ENCODE results near the gene CCDC187. TPM values are rescaled to one million over a fixed set of nuclear protein-coding genes. Genes with fewer than 3 reads are reported as not detected.

CCDC187 gene
- total RNA-seq, 1 donor, result under 0.01 TPM

DNA sequence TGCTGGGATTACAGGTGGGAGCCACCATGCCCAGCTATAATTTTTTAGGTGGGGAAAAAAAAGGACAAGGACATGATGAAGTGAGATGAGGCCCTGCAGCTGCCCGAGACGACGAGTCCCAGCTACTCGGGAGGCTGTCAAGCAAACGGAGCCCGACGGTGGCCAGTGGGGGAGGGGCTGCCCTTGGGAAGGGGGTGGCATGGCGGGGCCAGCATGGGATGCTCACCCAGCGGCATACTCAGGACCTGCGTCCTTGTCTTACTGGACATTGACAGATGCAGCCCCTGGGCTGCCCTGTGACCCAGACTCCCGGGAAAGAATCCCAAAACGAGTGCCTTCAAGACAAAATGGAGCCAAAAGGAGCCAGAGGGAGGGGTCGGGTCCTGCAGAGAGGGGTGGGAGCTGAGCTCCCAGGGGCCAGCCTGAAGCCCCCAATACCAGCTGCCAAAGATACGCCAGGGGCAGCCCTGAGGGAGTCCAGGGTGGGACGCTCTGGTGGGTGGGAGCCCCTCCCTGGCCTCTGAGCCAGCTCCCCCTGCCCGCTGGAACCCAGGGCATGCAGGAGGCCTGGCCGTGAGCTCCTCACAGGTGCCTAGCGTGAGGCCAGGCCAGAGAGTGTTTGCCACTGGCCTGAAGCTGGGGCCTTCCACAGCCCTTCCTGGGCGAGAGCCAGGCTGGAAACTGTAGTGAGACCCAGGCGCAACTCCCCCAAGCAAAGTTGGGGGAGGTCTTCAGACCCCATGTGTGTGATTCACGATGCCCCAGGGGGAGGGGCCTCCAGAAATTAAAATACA is 15.7 kb downstream of the CCDC187 start:
- DNase-seq (ENCODE audit: low read depth), result no peak
- no peak overlapping the region for H3K4me3 ChIP-seq (ENCODE audit: low read depth, low read length)
- TF ChIP-seq, protein P1, sequence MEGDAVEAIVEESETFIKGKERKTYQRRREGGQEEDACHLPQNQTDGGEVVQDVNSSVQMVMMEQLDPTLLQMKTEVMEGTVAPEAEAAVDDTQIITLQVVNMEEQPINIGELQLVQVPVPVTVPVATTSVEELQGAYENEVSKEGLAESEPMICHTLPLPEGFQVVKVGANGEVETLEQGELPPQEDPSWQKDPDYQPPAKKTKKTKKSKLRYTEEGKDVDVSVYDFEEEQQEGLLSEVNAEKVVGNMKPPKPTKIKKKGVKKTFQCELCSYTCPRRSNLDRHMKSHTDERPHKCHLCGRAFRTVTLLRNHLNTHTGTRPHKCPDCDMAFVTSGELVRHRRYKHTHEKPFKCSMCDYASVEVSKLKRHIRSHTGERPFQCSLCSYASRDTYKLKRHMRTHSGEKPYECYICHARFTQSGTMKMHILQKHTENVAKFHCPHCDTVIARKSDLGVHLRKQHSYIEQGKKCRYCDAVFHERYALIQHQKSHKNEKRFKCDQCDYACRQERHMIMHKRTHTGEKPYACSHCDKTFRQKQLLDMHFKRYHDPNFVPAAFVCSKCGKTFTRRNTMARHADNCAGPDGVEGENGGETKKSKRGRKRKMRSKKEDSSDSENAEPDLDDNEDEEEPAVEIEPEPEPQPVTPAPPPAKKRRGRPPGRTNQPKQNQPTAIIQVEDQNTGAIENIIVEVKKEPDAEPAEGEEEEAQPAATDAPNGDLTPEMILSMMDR (IDR thresholded peaks at IDR 0.05; ENCODE audit: insufficient read depth, low read depth, low read length), result no peak

DNA sequence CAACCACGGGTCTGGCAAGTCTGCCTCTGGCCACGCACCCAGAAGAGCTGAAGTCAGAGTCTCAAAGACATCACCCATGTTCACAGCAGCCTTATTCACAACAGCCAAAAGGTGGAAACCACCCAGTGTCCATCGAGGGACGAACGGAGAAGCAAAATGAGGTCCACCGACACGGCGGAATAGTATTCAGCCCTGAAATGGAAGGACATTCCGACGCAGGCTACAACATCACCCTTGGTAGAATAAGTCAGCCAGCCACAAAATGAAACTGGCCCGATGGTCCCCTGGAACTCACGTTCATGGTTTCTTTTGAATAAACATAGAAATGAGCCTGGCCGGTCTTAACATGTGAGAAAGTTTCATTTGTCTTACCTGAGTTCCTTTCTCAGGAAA is 16.9 kb downstream of the CCDC187 start:
- TF ChIP-seq, protein P1 (IDR thresholded peaks at IDR 0.05; ENCODE audit: insufficient read depth, low read depth, low read length), result no peak
- H3K4me3 ChIP-seq (ENCODE audit: low read depth, low read length), result no peak overlapping the region
- DNase-seq (ENCODE audit: low read depth), result no peak

DNA sequence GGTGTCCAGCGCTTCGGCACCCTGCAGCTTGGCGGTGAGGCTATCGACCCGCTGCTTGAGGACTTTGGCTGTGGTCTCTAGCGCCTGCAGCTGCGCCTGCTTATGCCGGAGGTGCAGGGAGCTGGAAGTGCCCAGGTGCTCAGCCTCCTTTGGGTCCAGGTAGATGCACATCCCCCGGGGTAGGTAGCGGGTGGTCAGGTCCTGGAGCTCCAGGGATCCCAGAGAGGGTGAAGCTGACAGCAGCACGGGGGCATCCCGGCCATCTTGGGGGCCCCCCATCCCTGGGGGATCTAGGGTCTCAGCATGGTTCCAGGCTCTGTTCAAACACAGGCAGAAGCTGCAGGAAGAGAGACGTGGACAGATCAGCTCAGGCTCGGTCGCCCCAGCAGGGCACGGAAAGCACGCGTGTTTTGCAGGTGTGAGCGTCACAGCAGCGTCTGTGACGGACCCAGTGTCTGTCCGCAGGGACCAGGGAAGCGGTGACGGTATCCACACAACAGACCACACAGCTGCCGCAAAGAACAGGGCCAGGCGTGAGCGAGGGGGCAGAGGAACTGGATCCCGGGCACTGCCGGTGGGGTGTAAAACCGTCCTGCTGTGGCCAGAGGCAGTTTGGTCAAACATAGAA is 17.4 kb downstream of the CCDC187 start:
- TF ChIP-seq, protein P1 (IDR thresholded peaks at IDR 0.05; ENCODE audit: insufficient read depth, low read depth, low read length), result no peak
- no peak overlapping the region for H3K4me3 ChIP-seq (ENCODE audit: low read depth, low read length)
- no peak for DNase-seq (ENCODE audit: low read depth)

DNA sequence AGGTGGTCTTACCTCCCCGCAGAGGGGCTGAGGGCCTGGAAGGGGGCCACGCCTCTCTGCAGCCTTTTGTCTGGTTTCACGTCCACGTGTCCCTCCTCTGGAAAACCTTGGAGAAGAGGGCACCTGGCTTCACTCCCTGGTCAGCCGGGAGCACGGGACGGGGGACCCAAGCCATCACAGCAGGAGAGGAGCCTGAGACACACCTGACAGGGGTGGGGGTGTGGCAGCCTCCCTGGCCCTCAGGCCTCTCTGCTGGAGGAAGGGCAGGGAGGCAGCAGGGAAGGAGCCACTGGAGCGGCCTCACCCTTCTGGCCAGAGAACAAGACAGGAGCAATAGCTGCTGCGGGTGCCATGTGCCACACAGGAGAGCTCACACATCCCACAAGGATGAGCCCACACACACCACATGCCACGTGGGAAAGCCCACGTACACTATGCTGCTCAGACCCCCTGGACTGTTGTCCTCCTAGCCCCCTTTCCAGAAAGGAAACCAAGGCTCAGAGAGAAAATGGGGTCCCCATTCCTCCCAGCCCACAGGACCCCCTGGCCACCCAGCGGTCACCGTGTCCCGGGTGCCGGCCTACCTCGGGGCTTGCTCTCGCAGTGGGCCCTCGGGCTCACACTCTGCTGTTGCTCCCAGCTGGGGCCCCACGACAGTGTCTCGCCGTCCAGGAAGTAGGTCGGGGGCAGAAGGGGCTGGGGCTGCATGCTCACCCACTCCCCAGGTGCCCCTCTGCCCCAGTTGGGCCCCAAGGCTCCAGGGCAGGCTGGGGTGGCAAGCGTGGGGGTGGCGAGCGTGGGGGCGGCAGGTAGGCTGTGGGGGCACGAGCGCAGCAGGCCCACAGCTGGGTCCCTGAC is 18.2 kb downstream of the CCDC187 start:
- H3K4me3 ChIP-seq (ENCODE audit: low read depth, low read length), result no peak overlapping the region
- no peak for DNase-seq (ENCODE audit: low read depth)
- TF ChIP-seq, protein P1 (IDR thresholded peaks at IDR 0.05; ENCODE audit: insufficient read depth, low read depth, low read length), result no peak

DNA sequence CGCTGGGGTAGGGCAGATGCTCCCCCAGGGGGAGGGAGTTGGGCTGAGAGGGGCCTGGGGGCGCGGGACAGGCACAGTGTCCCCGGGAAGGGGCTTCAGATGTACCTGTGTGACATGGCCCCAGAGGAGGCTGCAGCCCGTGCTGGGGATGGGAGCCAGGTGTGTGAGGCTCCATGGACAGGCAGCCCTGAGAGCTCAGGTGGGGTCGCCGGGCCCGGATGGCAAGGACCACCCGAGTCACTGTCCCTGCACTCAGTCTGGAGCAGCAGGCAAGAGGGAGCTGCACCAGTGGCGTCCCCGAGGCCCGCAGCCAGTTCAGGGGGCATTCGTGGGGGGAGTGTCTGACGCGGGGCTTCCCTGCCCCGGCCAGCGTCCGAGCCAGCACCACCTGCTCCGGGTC is 18.9 kb downstream of the CCDC187 start:
- DNase-seq (ENCODE audit: low read depth), result no peak
- no peak overlapping the region for H3K4me3 ChIP-seq (ENCODE audit: low read depth, low read length)
- TF ChIP-seq, protein P1 (IDR thresholded peaks at IDR 0.05; ENCODE audit: insufficient read depth, low read depth, low read length), result no peak

DNA sequence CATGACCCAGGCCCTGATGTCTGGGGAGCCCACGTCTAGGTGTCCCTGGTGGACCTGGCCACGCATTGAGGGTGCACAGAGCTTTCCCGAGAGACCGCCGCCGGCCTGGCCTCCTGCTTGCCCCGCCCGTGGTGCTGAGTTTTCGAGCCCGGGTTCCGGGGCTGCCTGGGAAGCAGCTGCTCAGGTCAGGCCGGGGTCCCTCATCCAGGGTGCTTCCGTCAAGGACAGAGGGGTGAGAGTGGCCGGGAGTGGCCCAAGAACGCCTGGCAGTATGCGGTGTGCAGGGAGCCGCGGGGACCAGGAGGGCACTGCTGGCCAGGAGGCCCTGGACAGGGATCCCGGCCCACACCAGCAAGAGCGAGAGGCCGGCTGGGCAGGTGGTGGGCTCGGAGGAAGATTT is 19.6 kb downstream of the CCDC187 start:
- DNase-seq (ENCODE audit: low read depth), result no peak
- H3K4me3 ChIP-seq (ENCODE audit: low read depth, low read length), result no peak overlapping the region
- TF ChIP-seq, protein P1 (IDR thresholded peaks at IDR 0.05; ENCODE audit: insufficient read depth, low read depth, low read length), result no peak

Data from fibroblast of villous mesenchyme (primary cell).